Ectodermal cell (in vitro differentiated cells): ENCODE measurements around the gene PVALEF.

Experiments
- H3K27ac ChIP-seq: 2 replicates; pipeline ENCODE4 v1.7.0; 2013; ENCODE audit warnings: mild to moderate bottlenecking, low read depth, low read length; ENCODE audit not compliant: insufficient read depth, poor library complexity, severe bottlenecking
- H3K27me3 ChIP-seq: 2 replicates; pipeline ENCODE4 v1.7.0; 2013; ENCODE audit warnings: mild to moderate bottlenecking, low read length; ENCODE audit not compliant: insufficient read depth, control insufficient read depth, poor library complexity, severe bottlenecking
- H3K36me3 ChIP-seq: one replicate; pipeline ENCODE4 v1.7.0; 2013; ENCODE audit warnings: low read length; ENCODE audit not compliant: control insufficient read depth, insufficient read depth
- H3K4me1 ChIP-seq: one replicate; pipeline ENCODE4 v1.7.0; 2013; ENCODE audit warnings: low read length; ENCODE audit not compliant: control insufficient read depth, insufficient read depth
- H3K4me3 ChIP-seq: 2 replicates; pipeline ENCODE4 v1.7.0; 2013; ENCODE audit warnings: low read depth, low read length, control low read depth; ENCODE audit not compliant: insufficient read depth
- H3K9me3 ChIP-seq: 2 replicates; pipeline ENCODE4 v1.7.0; 2013; ENCODE audit warnings: mild to moderate bottlenecking, low read length, moderate library complexity; ENCODE audit not compliant: control insufficient read depth
- WGBS, 2 experiments: methylation state at CpG; one replicate each; pipeline ENCODE4 v1.1.7; 2013; ENCODE audit warnings: missing lambda C conversion rate in 2 of 2; 5-methylcytosine and 5-hydroxymethylcytosine counted together

PVALEF gene

GRCh38 chr17:81190591-81190990 lies 25.3 kb downstream of the PVALEF start:
- no peaks in the 10 kb centered on the region for H3K27me3 ChIP-seq
- H3K4me1 ChIP-seq, result no peaks in the 10 kb centered on the region
- H3K9me3 ChIP-seq, result no peaks in the 10 kb centered on the region
- H3K4me3 ChIP-seq, result no peak overlapping the region
- WGBS, 2 experiments, result 96 to 97% methylated on average over 28 of the region's 28 CpGs
- H3K27ac ChIP-seq, result no peak overlapping the region
- H3K36me3 ChIP-seq, result peaks cover 3% of the 10 kb centered on the region

- no peaks in the 10 kb centered on the region for H3K4me1 ChIP-seq
- no peaks in the 10 kb centered on the region for H3K27me3 ChIP-seq
- 89 to 91% methylated on average over 20 of the region's 20 CpGs for WGBS, 2 experiments
- H3K9me3 ChIP-seq, result no peaks in the 10 kb centered on the region
- no peak overlapping the region for H3K27ac ChIP-seq
- no peak overlapping the region for H3K4me3 ChIP-seq
- H3K36me3 ChIP-seq, result peaks cover 3% of the 10 kb centered on the region
Measured at GRCh38 chr17:81191116-81191515, 25.8 kb downstream of the PVALEF start.

DNA sequence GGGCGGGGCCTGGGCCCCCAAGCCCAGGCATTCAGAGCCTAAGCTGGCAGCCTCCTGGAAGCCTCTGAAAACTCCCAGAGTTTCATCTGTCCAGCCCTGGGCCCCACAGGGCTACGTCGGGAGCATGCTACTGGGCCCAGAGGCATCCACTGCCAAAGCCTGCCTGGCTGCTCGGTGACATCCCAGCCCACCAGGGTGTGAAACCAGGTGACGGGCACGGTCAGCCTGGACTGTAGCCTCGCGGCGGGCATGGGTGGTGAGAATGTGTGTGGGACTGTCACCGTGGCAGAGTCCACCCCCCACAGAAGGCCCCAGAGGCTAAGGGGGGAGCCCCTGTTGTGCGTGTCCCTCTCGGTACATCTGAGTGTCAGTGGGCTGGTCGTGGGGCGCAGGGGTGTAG lies 26.3 kb downstream of the PVALEF start:
- Histone ChIP-seq H3K4me3 (no peak overlapping the region), H3K27ac (no peak overlapping the region), H3K9me3 (no peaks in the 10 kb centered on the region), H3K36me3 (peaks cover 6% of the 10 kb centered on the region), H3K27me3 (no peaks in the 10 kb centered on the region), H3K4me1 (no peaks in the 10 kb centered on the region)
- WGBS, 2 experiments, result 96 to 98% methylated on average over 14 of the region's 14 CpGs

DNA sequence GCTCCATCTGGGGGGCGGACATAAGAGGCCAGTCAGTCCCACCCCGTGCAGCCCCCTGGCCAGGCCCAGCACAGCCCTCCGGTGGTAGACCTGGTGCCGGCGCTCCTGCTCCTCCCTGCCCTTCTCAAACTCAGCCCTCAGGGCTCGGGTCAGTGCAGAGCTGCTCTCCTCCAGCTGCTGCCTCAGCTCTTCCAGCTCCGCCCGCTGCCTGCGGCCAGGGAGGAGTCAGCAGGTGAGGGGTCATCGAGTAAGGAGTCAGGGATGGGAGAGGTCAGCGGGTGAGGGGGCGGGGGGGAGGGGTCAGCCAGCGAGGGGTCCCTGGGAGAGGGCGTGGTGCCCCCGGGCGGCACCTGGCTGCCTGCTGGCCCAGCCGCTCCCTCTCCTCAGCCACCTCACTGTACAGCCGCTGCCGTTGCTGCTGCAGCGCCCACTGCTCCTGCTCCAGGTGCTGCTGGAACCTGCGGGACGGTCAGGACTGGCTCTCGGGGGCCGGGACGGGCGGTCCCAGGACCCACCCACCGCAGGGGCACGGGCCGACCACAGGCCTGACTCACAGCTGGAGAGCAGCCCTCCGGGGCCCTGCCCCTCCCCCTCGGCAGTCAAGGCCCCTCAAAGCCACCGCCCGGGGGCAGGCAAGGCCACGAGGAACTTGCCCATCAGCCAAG lies 27.2 kb downstream of the PVALEF start:
- H3K27me3 ChIP-seq, result no peaks in the 10 kb centered on the region
- no peak overlapping the region for H3K27ac ChIP-seq
- peaks cover 8% of the 10 kb centered on the region for H3K36me3 ChIP-seq
- no peak overlapping the region for H3K4me3 ChIP-seq
- no peaks in the 10 kb centered on the region for H3K9me3 ChIP-seq
- no peaks in the 10 kb centered on the region for H3K4me1 ChIP-seq
- 86 to 88% methylated on average over 34 of the region's 34 CpGs for WGBS, 2 experiments

DNA sequence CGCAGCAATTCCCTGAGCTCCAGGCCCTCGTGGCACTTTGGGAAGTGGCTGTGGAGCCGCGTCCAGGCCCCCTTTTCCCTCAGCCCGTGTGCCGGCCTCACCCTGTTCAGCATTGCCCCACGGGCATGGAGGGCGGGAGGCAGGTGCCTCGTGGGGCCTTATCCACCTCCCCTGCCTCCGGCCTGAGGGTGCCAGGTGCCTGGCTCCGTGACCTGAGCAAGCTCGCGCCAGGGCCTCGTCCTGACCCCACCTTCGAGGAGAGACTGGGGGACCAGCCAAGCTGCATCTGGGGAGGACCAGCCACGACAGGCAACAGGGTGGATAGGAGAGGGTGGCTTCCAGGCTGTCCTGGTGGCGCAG lies 27.7 kb downstream of the PVALEF start:
- Histone ChIP-seq H3K27ac (no peak overlapping the region), H3K9me3 (no peaks in the 10 kb centered on the region), H3K27me3 (no peaks in the 10 kb centered on the region), H3K4me3 (no peak overlapping the region), H3K36me3 (peaks cover 11% of the 10 kb centered on the region), H3K4me1 (no peaks in the 10 kb centered on the region)
- 94% methylated on average over 17 of the region's 17 CpGs for WGBS, 2 experiments

- Histone ChIP-seq H3K4me1 (no peaks in the 10 kb centered on the region), H3K9me3 (no peaks in the 10 kb centered on the region), H3K27me3 (no peaks in the 10 kb centered on the region), H3K36me3 (peaks cover 16% of the 10 kb centered on the region), H3K27ac (no peak overlapping the region), H3K4me3 (no peak overlapping the region)
- 94 to 96% methylated on average over 38 of the region's 38 CpGs for WGBS, 2 experiments
Measured at GRCh38 chr17:81193470-81194224, 28.3 kb downstream of the PVALEF start.

DNA sequence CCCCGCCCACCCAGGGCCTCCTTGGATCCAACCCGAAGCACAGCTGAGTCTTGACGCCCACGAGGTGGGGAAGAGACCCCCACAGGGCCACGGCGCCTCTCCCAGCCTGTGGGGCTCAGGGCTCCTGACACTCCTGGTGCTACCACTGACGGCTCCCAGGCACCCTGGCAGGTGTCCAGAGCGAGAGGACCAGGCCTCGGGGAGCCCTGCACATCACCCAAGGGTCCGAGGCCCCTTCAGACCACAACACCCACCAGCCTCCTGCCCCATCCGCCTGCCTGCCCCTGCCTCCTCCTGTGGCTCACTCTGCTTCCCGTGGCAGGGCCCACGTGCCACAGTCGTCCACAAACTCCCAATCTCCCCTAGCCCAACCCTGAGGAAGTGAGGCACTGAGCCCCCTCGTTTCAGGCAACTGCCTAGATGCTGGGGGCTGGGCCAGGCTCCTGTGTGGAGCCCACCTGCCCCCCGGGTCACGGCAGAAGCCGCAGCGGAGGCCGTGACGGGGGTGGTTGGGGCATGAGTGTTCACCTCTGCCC lies 29.0 kb downstream of the PVALEF start:
- Histone ChIP-seq H3K4me1 (no peaks in the 10 kb centered on the region), H3K27me3 (no peaks in the 10 kb centered on the region), H3K4me3 (no peak overlapping the region), H3K27ac (no peak overlapping the region), H3K36me3 (peaks cover 20% of the 10 kb centered on the region), H3K9me3 (no peaks in the 10 kb centered on the region)
- WGBS, 2 experiments, result 95 to 97% methylated on average over 21 of the region's 21 CpGs

DNA sequence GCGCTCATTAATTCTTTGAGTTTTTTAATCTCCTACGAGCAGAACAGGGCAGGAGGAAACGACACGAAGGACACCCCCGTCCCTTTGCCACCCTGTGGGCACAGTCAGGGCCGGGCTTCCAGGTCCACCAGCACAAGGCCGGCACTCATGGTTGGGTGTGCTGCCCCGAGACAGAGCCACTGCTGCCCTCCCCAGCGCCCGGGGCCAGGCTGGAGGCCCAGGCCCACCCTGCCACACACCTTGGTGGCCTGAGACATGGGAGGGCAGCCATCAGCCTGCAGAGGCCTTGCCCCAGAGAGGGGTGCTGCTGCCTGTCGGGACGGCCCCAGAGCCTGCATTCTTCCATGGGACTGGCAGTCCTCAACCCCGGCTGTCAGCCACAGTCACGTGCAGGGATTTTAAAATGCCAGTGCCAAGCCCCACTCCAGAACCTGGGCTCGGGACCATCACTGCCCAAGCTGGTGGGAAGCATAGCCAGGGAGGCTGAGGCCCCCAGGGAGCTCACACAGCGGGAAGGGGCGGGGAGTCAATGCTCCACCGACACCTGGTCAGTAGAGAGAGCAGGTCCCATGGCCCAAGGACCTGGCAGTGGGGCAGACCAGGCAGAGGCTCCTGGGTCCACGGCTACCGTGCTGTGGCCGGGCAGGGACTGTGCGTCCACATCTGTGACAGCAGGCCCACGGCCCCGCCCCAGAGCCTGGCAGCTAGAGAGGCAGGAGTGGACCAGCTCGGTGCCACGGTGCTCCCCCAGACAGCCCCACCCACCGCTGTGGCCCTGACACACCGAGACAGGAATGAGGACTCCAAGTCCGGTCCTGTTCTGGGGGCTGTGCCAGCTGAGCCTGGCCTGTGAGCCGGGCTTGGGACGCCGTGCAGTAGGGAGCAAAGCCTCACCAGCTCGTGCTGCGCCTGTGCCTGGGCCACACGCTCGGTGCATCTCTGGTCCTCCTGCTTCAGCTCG lies 29.9 kb downstream of the PVALEF start:
- 95% methylated on average over 37 of the region's 37 CpGs for WGBS, 2 experiments
- Histone ChIP-seq H3K27ac (no peak overlapping the region), H3K4me1 (no peaks in the 10 kb centered on the region), H3K27me3 (no peaks in the 10 kb centered on the region), H3K36me3 (peaks cover 22% of the 10 kb centered on the region), H3K9me3 (no peaks in the 10 kb centered on the region), H3K4me3 (no peak overlapping the region)

DNA sequence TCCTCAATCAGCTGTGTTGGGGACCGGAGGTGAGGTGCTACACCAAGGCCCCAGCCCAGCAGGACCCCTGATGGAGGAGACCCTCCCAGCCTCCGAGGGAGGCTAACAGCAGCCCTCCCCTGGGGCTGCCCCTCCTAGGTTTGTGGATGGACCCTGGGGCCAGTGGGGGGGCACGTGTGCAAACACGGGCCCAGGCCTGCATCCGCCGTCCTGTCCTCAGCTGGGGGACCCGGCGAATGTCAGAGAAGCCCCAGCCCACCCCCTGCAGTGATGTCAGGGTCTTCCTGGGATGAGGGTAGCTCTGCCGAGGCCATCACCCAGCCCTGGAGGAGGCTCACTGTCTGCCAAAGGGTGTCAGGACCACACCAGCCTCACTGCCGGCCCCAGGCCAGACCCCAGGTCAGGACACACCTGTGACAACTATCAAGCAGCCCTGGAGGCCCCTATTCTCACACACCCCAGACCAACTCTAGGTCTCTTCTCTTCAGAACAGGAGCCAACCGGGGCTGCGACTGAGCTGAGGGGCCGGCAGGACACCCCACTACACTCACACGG lies 30.7 kb downstream of the PVALEF start:
- Histone ChIP-seq H3K4me1 (no peaks in the 10 kb centered on the region), H3K27ac (no peak overlapping the region), H3K36me3 (peaks cover 21% of the 10 kb centered on the region), H3K4me3 (no peak overlapping the region), H3K27me3 (no peaks in the 10 kb centered on the region), H3K9me3 (no peaks in the 10 kb centered on the region)
- 94 to 96% methylated on average over 14 of the region's 14 CpGs for WGBS, 2 experiments
